Eye (tissue), 1 donor: ENCODE measurements around the gene UMOD.
A peak's percentile ranks its signal among the peaks of the same experiment; 100 is the strongest.
"Not testable (repeated sequence)": the region's sequence is repeated elsewhere in the genome, so short reads cannot be mapped to it uniquely, and the experiment has no call there.

ENCODE experiments used
- DNase-seq: peaks from one replicate; pipeline ENCODE4 v3.0.0-alpha.2; 2015

The UMOD gene

DNA sequence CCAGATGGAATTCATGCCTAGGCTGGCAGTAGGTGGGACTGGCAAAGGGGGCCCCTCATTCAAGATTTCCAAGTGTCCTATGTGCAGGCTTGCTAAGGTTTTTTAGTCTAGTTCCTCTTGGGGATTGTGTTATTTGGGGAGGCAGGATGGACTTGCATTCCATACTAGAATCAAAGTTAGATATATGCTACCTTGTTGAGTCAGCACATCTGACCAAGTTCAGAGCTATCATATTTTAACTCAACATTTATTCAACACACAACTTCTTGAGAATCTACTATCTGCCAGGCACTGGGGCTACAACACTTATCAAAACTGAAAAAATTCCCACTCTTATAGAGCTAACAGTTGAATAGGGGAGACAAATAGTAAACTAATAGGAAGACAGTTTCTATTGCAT, 31.9 kb downstream of the UMOD start:
- DNase-seq = no peak

DNA sequence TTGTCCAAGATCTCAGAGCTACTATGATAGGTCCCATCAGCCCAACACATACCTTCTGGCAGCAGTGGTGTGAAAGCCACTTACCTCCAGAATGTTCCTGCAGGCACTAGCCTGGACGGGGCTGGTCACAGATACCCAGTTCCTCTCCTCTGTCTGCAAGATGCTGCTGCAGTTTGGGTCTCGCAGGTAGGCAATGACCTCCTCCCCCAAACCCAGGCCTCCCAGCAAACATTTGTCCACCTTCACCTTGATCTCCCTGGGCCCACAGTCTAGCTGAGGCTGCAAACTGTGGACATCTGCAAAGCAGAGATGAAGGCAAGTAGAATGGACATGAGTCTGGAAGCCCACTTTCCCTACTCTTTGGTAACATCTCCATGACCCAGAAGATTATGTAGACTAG, 32.3 kb downstream of the UMOD start:
- DNase-seq = no peak

DNA sequence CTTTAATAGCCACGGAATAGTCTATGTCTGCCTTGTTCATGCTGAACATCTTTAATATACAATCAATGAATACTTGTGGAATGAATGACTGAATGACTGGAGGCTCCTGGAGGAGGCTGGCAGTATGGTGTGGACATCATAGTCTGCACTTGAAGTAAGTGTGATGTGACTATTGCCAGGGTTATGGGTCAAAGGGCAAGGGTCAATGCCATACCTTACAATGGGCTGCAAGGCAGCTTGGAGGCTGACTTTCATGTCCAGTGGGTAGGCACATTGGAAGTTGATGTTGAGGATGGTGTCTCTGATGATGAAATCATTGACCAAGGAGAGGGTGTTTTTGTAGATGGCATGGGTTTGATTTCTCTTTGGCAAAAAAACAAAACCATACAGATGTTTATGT, 33.1 kb downstream of the UMOD start:
- no peak for DNase-seq

DNA sequence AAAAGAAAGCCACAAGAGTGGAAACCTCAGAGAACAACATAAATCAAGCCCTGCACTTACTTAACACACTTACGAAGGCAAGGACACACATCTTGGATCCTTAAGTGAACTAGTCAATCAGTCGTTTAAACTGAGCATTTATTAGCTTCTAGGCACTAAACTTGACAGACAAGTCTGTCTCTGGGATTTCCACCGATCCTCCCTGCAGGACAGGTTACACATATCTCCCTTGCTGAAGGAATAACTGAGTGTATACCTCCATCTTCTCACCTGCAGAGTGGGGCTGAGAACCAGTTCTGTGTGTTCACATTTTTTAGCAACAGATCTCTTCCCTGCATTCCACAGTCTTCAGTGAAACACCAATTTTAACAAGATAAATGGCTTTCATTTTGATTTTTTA, 34.1 kb downstream of the UMOD start:
- DNase-seq = no peak

DNA sequence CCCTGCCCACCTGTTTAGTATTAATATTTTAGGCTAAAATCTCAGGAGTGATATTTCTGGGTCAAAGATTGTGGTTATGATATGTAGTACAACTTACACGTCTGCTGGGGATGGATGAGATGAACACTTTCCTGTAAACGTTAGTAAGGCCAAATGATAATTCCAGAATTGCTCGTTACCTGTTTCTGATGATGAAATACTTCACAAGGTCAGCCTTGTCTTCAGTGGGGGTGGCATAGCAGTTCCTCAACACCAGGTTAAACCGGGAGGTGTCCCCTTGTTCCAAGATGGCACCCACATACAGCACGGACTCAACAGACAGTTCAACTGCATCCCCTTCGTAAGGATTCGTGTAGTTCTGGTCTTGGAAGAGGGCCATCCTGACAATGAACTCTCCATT, 34.5 kb downstream of the UMOD start:
- DNase-seq = no peak

DNA sequence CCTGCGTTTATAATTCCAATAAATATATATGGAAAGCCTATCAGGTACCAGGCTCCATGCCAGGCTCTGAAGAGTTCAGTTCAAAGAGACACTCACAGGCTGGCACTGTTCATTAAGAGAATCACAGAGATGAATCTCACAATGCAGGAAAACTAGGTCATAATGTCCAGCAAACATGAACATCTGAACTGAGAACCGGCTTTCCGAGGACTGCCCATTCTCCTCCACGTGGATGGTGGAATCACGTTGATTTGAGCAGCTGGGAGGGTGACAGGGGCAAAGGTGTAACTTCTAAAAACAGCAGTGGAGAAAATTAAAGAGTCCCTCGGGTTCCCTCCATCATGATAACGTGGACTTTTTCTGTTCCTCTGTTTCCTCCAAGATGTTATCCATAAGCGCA, 35.4 kb downstream of the UMOD start:
- no peak for DNase-seq

DNA sequence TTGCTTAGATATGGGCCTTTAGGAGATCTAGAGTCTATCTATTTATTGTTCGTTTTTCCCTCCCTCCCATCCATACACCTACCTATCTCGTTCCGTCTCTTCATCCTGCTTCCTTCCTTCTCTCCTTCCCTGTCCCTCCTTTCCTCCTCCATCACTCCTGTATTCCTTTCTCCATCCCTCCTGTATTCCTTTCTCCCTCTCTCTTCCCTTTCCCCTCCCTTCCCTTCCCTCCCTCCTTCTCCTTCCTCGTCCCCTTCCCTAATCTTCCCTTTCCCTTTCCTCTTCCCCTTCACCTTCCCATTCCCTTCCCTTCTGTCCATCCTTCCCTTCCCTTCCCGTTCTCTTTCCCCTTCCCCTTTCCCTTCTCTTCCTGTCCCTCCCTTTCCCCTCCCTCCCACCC, 35.8 kb downstream of the UMOD start:
- no peak for DNase-seq

DNA sequence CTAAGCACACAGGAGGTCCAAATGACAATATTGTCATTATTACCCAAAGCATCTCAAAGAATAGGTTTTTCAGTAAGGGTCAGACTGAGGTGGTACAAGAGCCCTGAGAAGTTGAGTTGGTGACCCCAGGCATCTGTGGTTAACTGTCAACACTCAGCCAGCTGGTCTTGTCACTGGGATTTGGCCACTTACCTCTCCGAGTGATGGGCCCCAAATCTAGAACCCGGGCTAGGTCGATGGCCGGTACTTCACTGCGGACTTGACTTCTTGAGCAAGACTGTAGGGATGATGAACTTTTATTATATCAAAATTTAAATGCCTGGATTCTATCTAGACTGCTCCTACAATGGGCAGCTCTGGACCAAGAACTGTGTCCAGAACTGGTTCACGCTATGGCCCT, 36.8 kb downstream of the UMOD start:
- no peak for DNase-seq

DNA sequence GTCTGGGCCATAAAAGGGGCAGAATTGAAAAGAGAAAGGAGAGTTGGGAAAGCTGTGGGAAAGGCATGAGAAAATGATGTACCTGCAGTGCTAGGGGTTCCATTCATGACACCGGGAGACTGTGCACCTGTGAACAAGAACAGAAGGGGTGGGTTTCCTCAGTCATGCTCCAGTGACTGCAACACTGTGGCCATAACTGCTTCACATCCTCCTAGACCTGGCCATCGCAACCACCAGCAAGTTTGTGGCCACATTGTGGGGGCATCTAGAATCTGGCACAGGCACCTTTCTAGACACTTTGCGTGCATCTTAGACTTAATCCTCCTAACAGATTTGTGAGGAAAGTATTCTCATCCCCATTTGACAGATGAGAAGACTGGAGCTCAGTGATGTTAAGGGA, 37.9 kb downstream of the UMOD start:
- DNase-seq = no peak

DNA sequence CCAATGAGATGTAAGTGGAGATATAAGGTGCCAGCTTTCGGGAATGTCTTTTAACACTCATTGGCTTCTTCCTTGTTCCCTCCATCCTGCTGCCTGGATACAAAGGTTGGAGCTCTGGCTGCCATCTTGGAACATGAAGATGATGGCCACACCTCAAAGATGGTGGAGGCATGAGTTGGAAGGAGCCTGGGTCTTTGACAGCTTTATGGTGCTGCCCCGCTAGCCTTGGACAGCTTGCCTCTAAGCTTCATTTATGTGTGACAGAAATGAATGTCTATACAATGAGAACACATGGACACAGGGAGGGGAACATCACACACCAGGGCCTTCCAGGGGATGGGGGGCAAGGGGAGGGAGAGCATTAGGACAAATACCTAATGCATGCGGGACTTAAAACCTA, 38.8 kb downstream of the UMOD start:
- no peak for DNase-seq

DNA sequence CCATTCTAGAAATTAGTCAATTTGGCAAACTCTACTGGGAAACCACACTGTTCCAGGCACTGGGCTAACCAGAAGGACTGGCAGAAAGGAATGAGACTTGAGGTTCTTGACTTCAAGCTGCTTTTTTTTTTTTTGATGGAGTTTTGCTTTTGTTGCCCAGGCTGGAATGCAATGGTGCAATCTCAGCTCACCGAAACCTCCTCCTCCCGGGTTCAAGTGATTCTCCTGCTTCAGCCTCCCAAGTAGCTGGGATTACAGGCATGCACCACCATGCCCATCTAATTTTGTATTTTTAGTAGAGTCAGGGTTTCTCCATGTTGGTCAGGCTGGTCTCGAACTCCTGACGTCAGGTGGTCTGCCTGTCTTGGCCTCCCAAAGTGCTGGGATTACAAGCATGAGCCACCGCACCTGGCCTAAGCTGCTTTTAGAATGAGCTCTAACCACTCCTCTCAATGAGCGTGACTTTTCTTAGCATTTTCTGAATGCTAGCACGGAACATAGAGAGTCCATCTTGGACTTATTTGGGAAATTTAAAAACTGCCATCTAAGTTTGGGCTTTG, 39.9 kb downstream of the UMOD start:
- not testable (repeated sequence) for DNase-seq

DNA sequence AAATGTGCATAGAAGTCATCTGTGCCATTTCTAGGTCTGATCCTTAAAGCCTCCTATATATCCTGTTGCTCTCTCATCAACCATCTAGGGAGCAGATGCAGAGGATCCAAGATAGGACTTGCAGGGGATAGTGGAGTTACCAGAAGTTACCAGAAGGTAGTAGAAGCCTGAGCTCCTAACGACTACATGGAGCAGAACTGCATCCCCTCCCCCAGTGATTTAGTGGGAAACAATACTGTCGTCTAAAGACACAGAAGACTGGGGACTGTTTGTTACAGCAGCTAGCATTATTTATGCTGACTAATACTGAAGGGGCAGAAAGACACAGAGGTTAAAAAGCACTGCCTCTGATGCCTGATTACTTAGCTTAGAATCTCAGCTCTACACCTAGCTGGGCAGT, 41.0 kb downstream of the UMOD start:
- DNase-seq = no peak

DNA sequence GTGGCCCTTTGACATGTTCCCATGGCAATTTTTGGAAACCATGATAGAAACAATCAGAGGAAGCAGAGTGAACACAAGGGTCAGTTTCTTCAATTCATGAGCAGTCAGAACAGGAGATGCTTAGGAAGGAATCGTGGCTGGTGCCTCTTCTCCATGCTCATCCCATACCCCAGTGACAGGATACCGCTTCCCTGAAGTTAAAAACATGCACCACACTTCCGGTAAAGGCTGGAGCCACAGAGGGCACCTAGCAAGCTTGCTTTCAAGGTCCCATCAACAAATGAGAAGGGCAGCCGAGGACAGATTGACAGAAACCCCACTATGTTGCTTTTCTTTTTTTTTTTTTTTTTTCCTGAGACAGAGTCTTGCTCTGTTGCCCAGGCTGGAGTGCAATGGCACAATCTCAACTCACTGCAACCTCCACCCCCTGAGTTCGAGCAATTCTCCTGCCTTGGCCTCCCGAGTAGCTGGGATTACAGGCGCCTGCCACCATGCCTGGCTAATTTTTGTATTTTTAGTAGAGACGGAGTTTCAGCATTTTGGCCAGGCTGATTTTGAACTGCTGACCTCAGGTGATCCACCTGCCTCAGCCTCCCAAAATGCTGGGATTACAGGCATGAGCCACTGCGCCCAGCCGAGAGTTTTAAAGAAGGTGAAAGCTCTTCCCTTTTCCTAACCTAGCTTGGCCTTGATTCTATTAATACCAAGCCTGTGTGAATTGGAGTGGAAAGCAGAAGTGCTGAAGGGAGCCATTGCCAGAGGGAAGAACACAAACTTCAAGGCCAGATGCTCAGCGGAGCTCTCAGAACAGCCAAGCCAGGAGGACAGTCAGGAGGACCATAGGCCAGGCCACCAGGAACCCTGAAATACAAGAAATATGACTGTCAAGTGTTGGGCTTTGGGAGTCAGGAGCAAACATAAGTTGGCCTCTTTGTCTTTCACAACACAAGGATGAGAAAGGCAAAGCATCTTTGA, 41.8 kb downstream of the UMOD start:
- no peak for DNase-seq

DNA sequence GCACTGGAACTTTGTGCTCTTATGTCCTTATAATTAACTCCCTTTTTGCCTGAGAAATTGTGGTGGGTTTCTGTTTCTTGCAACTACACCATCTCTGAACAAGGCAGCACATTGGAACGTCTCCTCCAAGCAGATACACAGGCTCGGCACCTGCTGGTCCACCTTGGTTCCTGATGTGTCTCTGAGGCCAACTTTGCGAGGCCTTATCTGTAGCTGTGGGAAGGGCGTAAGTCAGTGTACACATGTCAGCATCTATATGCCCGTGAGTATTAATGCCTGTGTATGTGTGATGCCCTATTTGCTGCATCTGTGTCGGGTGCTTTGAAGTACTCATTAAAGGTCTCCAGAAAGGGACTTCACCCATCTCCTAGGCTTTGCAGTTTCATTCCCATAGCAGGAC, 42.7 kb downstream of the UMOD start:
- no peak for DNase-seq

DNA sequence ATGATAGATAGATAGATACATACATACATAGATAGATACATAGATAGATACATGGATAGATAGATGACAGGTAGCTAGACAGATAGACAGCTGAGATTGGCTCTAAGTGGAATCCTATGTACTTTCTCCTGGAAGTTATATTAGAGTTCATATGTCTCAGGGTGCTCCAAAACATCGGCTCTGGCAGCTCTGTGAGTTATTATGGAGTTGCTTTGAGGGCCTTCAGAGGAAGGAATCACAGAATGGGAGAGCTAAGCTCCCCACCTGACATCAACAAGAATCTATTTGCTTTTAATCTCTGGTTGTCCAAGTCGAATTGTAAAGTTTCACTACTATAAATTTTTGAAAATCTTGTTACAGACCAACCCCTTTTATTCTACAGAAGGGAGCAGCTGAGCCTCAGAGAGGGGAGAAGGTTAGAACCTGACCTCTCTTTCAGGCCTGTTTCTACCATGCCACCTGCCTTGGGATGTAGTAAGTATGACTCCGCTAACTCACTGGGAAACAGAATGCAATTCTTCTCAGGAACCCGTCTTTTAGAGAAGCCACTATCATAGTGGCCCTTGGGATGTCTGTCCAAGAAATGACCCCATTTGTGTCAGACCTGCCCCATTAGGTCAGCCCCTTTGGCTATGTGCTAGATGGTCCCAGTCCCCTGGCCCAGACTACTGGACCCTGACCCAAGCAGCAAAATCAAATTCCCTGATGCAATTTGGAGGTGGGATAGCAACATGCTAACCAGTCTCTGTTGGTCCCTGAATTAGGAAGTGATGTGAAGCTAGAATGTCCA, 43.5 kb downstream of the UMOD start:
- DNase-seq = no peak

DNA sequence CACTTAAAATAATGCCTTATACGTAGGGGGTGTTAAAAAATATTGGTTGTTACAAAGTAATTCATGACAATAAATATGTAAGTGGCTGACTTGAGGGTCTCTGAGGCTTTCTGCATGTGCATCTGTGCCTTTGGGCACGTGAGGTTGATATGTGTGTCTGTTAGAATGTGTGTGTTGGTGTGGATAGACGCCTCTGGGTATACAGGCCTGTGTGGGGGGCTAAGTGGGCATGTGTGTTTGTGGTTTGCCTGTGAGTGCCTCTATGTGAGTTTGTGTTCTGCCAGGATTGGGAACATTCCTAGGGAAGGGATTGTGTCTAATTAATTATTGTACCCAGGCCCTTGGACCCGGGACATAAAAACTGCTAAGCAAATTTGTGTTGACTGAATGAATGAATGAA, 44.2 kb downstream of the UMOD start:
- no peak for DNase-seq

DNA sequence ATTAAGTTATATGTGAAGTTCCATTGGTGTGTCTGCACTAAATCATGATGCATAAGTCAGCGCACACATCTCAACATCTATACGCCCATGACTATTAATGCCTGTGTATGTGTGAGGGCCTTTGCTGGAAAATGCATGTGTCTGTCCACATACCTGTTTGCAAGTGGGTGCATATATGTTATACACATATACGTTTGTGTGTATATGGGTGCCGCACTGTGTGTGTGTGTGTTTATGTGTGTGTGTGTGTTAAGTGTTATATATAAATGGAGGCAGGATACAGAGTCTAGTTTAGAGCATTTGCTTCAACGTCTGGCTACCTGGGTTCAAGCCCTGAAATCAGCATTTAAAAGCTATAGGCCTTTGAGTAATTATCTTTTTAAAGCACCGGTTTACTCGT, 44.7 kb downstream of the UMOD start:
- DNase-seq = no peak

DNA sequence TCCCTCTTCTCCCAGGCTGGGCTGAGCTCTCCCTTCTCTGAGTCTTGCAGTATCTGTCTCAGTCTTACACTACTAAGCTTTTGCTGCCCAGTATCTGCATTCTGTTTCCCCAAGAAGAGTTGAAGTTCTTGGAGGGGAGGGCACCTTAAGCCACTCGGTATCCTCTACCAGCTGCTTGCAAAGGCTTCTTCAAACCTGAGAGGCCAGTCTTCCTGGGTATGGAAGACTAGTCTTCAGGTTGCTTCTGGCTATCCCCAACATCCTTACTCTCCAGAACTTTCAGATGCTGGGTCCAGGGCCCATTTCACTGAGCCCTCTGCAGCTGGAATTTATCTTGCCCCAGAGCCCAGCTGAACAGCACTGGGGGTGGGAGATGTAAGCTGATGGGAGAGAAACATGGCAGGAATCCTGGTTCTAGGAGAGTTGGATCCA, 45.3 kb downstream of the UMOD start:
- no peak for DNase-seq

DNA sequence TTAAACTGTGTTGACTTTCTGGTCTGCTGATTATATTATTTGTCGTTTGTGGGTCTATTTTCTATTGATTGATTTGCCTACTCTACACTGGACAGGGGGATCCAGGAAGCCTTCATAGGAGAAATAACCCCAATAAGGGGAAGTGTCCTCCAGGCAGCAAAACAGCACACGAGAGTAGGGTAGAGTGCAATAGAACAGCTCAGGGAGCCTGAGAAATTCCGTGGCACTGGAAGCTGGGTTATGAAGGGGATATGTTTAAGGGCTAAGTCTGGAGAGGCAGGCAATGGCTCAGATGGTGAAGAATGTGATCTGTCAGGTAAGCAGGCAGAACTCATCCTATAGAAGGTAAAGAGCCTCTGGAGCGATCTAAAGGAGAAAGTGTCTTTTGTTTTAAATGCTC, 46.1 kb downstream of the UMOD start:
- DNase-seq = no peak

DNA sequence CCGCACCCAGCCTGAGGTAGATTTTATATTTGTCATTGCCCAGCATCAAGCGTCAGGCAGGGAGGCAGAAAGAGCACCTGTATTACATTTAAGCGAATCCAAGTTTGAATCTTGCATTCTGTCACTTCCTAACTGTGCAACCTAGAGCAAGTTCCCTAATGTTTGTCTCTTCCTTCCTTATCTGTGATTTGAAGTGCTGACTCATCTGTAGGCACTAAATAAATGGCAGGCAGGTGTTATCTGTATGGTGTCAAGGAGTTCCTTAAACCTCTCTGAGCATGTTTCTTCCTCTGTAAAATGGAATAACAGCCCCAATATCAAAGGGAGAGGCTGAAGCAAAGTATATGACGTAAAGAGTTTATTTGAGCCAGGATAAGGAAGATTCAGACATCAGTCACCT, 49.5 kb downstream of the UMOD start:
- DNase-seq = no peak

DNA sequence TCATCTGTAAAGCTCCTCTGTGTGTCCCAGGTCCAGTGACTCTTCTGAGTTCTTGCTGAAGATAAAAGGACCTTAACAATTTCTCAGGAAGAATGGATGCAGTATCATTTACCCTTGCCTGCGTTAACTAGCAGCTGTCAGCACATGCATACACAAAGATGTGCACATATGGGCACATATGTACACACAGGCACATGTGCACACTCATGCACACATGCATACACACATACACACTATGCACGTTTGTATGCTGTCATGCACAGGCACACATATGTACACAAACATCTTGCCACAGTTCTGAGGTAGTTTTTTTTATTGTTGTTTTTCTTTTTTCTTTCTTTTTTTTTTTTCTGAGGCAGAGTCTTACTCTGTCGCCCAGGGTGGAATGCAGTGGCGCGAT, 50.1 kb downstream of the UMOD start:
- no peak for DNase-seq

DNA sequence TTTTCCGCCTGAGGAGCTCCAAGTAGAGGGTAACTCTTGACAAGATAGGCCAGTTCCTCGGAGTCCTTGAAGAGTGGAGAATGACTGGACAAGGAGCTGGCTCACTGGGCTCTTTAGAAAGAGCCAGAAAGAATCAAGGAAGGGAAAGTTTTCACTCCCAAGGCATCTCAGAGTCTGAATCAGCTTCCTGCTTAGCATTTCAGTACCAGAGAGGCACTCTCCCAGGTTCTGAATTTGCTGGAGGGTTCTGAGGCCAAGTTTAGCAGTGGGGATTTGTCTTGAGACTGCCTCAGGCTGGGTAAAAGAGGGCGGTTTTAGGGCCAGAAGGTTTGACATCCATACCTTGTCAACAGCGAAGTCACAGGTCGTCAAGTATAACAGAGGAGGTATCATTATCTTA, 50.7 kb downstream of the UMOD start:
- no peak for DNase-seq

DNA sequence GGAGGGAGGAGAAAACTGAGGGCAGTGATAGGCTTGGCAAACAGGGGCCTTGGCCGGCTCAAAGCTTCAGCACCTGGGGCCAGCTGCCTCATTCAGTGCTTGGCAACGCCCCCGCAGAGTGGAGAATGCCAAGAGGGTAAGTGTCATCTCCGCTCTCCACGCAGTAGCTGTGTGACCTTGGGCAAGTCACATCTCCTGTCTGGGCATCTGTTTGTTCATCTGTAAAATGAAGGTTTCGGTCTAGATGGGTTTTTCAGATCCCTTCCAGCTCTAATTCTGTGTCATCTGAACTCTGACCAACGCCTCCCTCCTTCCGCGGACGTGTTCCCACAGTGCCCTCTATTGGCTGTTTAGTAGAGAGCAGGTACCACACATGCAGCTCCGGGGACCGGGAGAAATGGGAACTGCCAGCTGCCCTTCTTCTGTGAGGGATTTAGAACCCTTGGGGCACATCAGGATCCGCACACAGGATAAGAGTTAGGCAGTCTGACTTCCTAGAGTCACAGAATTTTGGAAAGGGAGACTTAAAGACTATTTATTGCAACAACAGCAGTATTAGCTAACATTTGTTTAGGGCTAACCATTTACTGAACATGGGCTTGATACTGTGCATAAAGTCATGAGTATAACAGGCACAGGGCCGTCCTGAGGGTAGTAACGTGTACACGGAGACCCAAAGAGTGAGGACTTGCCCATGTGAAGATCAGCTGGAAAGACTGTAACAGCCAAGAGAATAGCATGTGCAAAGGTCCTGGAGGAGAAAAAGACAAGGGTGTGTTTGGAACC, 52.0 kb downstream of the UMOD start:
- peak; percentile 90 for DNase-seq
